IMR-90 (cell line): ENCODE data around the gene YBEY. TPM values are rescaled to one million over a fixed set of nuclear protein-coding genes. Genes with fewer than 3 reads are reported as not detected.
A peak's percentile ranks its signal among the peaks of the same experiment; 100 is the strongest.

Experiments used
- ATAC-seq: fragments of 200-7000 bp; cut with Tn5 transposase; 2 replicates; pipeline ENCODE4 v1.9.1; 2020; ENCODE audit warnings: low read depth, mild to moderate bottlenecking, moderate library complexity
- BruUV-seq: library from RNA; stranded (reverse); fragments of 400-500 nt; replicated peaks from 2 replicates; lab custom pipeline; 2021; lab: Mats Ljungman, UMichigan
- CTCF ChIA-PET: fragments of 300-600 bp; formaldehyde crosslinking; extraction: SDS; loops from one replicate; lab custom pipeline; 2021; ENCODE audit warnings: antibody characterized with exemption; lab: Yijun Ruan, JAX
- POLR2A ChIA-PET: fragments of 300-600 bp; sonication (Branson Sonifier 250); formaldehyde crosslinking; loops from one replicate; lab custom pipeline; 2022; ENCODE audit warnings: antibody characterized with exemption; ENCODE audit not compliant: unreplicated experiment; lab: Charles Lee
- DNase-seq: peaks from one replicate; pipeline ENCODE4 v3.0.0; 2013
- H2AFZ ChIP-seq: replicated peaks from 2 replicates; pipeline ENCODE3; 2013; ENCODE audit warnings: low read length, mild to moderate bottlenecking; ENCODE audit not compliant: poor library complexity
- H2AK5ac ChIP-seq: 2 replicates; pipeline ENCODE4 v1.6.1; 2013; ENCODE audit warnings: low read depth, low read length, inconsistent platforms
- H2AK9ac ChIP-seq: replicated peaks from 2 replicates; pipeline ENCODE3; 2013; ENCODE audit warnings: mild to moderate bottlenecking, low read depth, low read length, moderate library complexity; ENCODE audit not compliant: poor library complexity
- H2BK120ac ChIP-seq: 2 replicates; pipeline ENCODE4 v1.6.1; 2013; ENCODE audit warnings: low read depth, low read length, inconsistent platforms
- H2BK15ac ChIP-seq: 3 replicates; pipeline ENCODE4 v1.6.1; 2013; ENCODE audit warnings: low read depth, low read length, inconsistent platforms
- H2BK20ac ChIP-seq: 2 replicates; pipeline ENCODE4 v1.6.1; 2013; ENCODE audit warnings: low read depth, mild to moderate bottlenecking, inconsistent platforms, low read length, moderate library complexity
- H2BK5ac ChIP-seq: 2 replicates; pipeline ENCODE4 v1.6.1; 2013; ENCODE audit warnings: mild to moderate bottlenecking, low read depth, low read length, inconsistent platforms; ENCODE audit not compliant: poor library complexity, severe bottlenecking
- H3K14ac ChIP-seq: replicated peaks from 2 replicates; pipeline ENCODE4 v1.6.1; 2013; ENCODE audit warnings: low read depth, low read length, inconsistent platforms
- H3K18ac ChIP-seq: 2 replicates; pipeline ENCODE4 v1.6.1; 2013; ENCODE audit warnings: low read depth, low read length, control low read depth
- H3K23ac ChIP-seq: 2 replicates; pipeline ENCODE4 v1.6.1; 2013; ENCODE audit warnings: low read depth, low read length, inconsistent platforms
- H3K27ac ChIP-seq: 2 replicates; pipeline ENCODE4 v1.5.1; 2013; ENCODE audit warnings: mild to moderate bottlenecking, control low read depth, low read length; ENCODE audit not compliant: insufficient read depth
- H3K27me3 ChIP-seq: 2 replicates; pipeline ENCODE4 v1.6.1; 2013; ENCODE audit warnings: low read length; ENCODE audit not compliant: control insufficient read depth, insufficient read depth
- H3K36me3 ChIP-seq: 2 replicates; pipeline ENCODE4 v1.6.1; 2013; ENCODE audit warnings: low read length, mixed read lengths; ENCODE audit not compliant: control insufficient read depth, insufficient read depth
- H3K4ac ChIP-seq: 2 replicates; pipeline ENCODE4 v1.6.1; 2013; ENCODE audit warnings: low read depth, low read length, inconsistent platforms
- H3K4me1 ChIP-seq: 2 replicates; pipeline ENCODE4 v1.6.1; 2013; ENCODE audit warnings: low read length, mixed read lengths; ENCODE audit not compliant: control insufficient read depth, insufficient read depth
- H3K4me2 ChIP-seq: 2 replicates; pipeline ENCODE4 v1.6.1; 2013; ENCODE audit warnings: low read depth, mild to moderate bottlenecking, control low read depth, low read length, moderate library complexity
- H3K4me3 ChIP-seq: 2 replicates; pipeline ENCODE4 v1.5.1; 2013; ENCODE audit warnings: low read depth, mild to moderate bottlenecking, control low read depth, low read length, moderate library complexity; ENCODE audit not compliant: insufficient read depth
- H3K56ac ChIP-seq: 2 replicates; pipeline ENCODE4 v1.6.1; 2013; ENCODE audit warnings: low read length, inconsistent platforms; ENCODE audit not compliant: insufficient read depth; ENCODE audit errors: extremely low read depth
- H3K79me1 ChIP-seq, 2 experiments: 2 replicates each; pipeline ENCODE4 v1.6.1; 2013; ENCODE audit warnings: low read length in 2 of 2, inconsistent platforms in 1 of 2, low read depth in 1 of 2
- H3K9ac ChIP-seq: 2 replicates; pipeline ENCODE4 v1.6.1; 2013; ENCODE audit warnings: low read depth, low read length, control low read depth
- H3K9me1 ChIP-seq: 2 replicates; pipeline ENCODE4 v1.6.1; 2013; ENCODE audit warnings: low read length, inconsistent platforms; ENCODE audit not compliant: insufficient read depth
- H3K9me3 ChIP-seq: 2 replicates; pipeline ENCODE4 v1.6.1; 2013; ENCODE audit warnings: low read length; ENCODE audit not compliant: control insufficient read depth, insufficient read depth
- H4K20me1 ChIP-seq: 2 replicates; pipeline ENCODE4 v1.6.1; 2013; ENCODE audit warnings: low read length, inconsistent platforms; ENCODE audit not compliant: insufficient read depth
- H4K5ac ChIP-seq: 2 replicates; pipeline ENCODE4 v1.6.1; 2013; ENCODE audit warnings: mild to moderate bottlenecking, low read depth, low read length, control low read depth
- H4K8ac ChIP-seq, 2 experiments: 2 replicates each; pipeline ENCODE4 v1.6.1; 2013; ENCODE audit warnings: low read depth in 2 of 2, low read length in 2 of 2, control low read depth in 1 of 2, inconsistent platforms in 1 of 2
- H4K91ac ChIP-seq: 2 replicates; pipeline ENCODE4 v1.6.1; 2013; ENCODE audit warnings: low read depth, low read length, inconsistent platforms; ENCODE audit not compliant: insufficient read depth
- MXI1 ChIP-seq: IDR thresholded peaks from 2 replicates; pipeline ENCODE4 v1.6.1; 2012; ENCODE audit warnings: low read depth, mild to moderate bottlenecking, low read length, moderate library complexity, borderline replicate concordance
- RAD21 ChIP-seq: IDR thresholded peaks from 2 replicates; pipeline ENCODE4 v1.6.1; 2012; ENCODE audit warnings: low read length, improper control_type of control experiment
- USF2 ChIP-seq: fragments of 150-350 bp; IDR thresholded peaks from 2 replicates; pipeline ENCODE4 v1.6.1; 2017; ENCODE audit warnings: mild to moderate bottlenecking, antibody characterized with exemption, low read length, low read depth
- WGBS, 2 experiments: methylation state at CpG; one replicate each; pipeline versions ENCODE4 v1.1.5 to v1.1.7; 2013; ENCODE audit warnings: missing lambda C conversion rate in 2 of 2; ENCODE audit not compliant: insufficient read length in 1 of 2; ENCODE audit errors: extremely low coverage in 2 of 2; 5-methylcytosine and 5-hydroxymethylcytosine counted together
- dilution Hi-C: fragments of 300-500 bp; cut with HindIII; formaldehyde crosslinking; loops from one replicate; pipeline ENCODE4 v1.14.3; 2018; ENCODE audit warnings: low sequenced_read_pairs; ENCODE audit not compliant: unreplicated experiment
- in situ Hi-C: fragments of 300-500 bp; cut with MboI; formaldehyde crosslinking; loops from 3 replicates; pipeline ENCODE4 v1.14.3; 2019; ENCODE audit warnings: low sequenced_read_pairs, inconsistent platforms, mixed read lengths
- intact Hi-C: fragments of 100-400 bp; cut with micrococcal nuclease; formaldehyde crosslinking; loops from 2 replicates; pipeline ENCODE4 v1.10.0; 2022
- polyA plus RNA-seq, 3 experiments: library from polyadenylated mRNA; depleted of rRNA; stranded (reverse); fragments of >200 nt; gene quantifications; 2 replicates each; pipeline ENCODE4 v1.2.3, GENCODE V29; 2012; ENCODE audit warnings: low replicate concordance in 1 of 3
- total RNA-seq: library from RNA; depleted of rRNA; stranded (reverse); fragments of >200 nt; gene quantifications from 2 replicates; pipeline ENCODE4 v1.2.3, GENCODE V29; 2012

The YBEY gene
- total and polyA plus RNA-seq, 2 of the 4 experiments (the other 2 are of a cell fraction), result 5.9 to 26.2 TPM

- no peak overlapping the region for H3K4me3 ChIP-seq
- WGBS, 2 experiments, result no CpG with 5 or more reads among the region's 2 CpGs
- no peak overlapping the region for H2BK120ac ChIP-seq
- no peak overlapping the region for H2AFZ ChIP-seq
- peaks cover 16% of the 10 kb centered on the region for H3K36me3 ChIP-seq
- no peak overlapping the region for H3K27ac ChIP-seq
- H3K23ac ChIP-seq, result no peak overlapping the region
- H4K91ac ChIP-seq, result no peak overlapping the region
- H3K9ac ChIP-seq, result no peak overlapping the region
- no peak overlapping the region for H2AK5ac ChIP-seq
- DNase-seq (peak; percentile 73), ATAC-seq (peak; percentile 48)
- H4K5ac ChIP-seq, result no peak overlapping the region
- H3K18ac ChIP-seq, result no peak overlapping the region
- H2BK20ac ChIP-seq, result no peak overlapping the region
- H3K4me2 ChIP-seq, result no peak overlapping the region
- no peak overlapping the region for H2BK5ac ChIP-seq
- H4K8ac ChIP-seq, result no peak overlapping the region
- no peak overlapping the region for H2AK9ac ChIP-seq
- CTCF ChIA-PET, result interaction anchor here (0.9 kb wide), 1 partner anchor 18 kb away, joined by 3 read pairs; a partner anchor contains a TSS
- no peaks in the 10 kb centered on the region for H3K4me1 ChIP-seq
- POLR2A ChIA-PET, result no interaction called here
- BruUV-seq, result no TSS peak
- no peak overlapping the region for H2BK15ac ChIP-seq
- no peaks in the 10 kb centered on the region for H3K9me3 ChIP-seq
- TF ChIP-seq MXI1 (no peak), RAD21 (no peak), USF2 (peak; percentile 27; the same call in 1 of the 2 replicates)
- no peak overlapping the region for H3K56ac ChIP-seq
- no peak overlapping the region for H3K14ac ChIP-seq
- peaks cover 5 to 13% of the 10 kb centered on the region in 2 experiments; a peak in 3 of 4 replicates for H3K79me1 ChIP-seq
- dilution Hi-C loops, result no loop called here
- no peaks in the 10 kb centered on the region for H3K27me3 ChIP-seq
- in situ Hi-C loops, result no loop called here
- no peaks in the 10 kb centered on the region; the same call in 1 of the 2 replicates for H3K9me1 ChIP-seq
- H3K4ac ChIP-seq, result no peak overlapping the region
- intact Hi-C loops, result no loop called here
- no peaks in the 10 kb centered on the region for H4K20me1 ChIP-seq
These were observed 21.5 kb downstream of the YBEY start for GRCh38 chr21:46307625-46308024.
